Tongue (tissue), 2 donors: ENCODE measurements around the gene PPP2R2B. TPM values are rescaled to one million over a fixed set of nuclear protein-coding genes. Genes with fewer than 3 reads are reported as not detected.

Source experiments
- DNase-seq: peaks from one replicate; pipeline ENCODE4 v3.0.0-alpha.2; 2015
- total RNA-seq: library from RNA; depleted of rRNA; stranded (reverse); fragments of >200 nt; gene quantifications from one replicate; pipeline ENCODE4 v1.2.3, GENCODE V29; 2014

The PPP2R2B gene
- 5.1 TPM for total RNA-seq

DNA sequence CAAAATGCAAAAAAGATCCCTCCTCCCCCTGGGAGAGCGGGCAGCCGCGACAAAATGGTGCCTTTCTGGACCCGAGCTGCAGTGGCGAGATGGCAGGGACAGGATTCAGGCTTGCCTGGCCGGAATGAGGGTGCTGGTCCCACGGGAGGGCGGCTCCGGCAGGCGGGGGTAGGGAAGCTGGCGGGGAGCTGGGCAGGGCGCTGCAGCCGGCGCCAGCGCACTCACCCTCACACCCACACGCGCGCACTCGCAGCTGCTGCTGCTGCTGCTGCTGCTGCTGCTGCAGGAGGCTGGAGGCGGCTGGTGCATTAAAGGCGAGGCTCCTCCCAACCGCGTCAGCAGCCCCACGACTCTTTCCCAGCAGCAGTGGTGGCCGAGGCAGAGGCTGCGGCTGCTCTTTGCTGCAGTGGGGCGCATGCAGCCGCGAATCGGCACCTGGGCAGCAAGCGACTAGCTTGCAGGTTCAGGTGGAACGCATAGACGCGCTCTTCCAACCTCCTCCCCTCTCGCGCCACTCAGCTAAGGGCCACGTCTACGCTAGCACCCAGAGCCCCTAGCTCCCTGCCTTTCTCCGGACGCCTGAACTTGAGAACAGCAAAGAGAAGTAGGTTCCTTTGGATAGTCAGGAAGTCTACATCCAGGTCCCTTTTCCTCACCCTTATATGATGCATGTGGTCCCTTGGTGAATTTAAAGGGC lies at the start of gene PPP2R2B:
TSS of gene PPP2R2B (minus strand) at position 282 of the 697 bp plus-strand sequence.
- peak; percentile 70 for DNase-seq

DNA sequence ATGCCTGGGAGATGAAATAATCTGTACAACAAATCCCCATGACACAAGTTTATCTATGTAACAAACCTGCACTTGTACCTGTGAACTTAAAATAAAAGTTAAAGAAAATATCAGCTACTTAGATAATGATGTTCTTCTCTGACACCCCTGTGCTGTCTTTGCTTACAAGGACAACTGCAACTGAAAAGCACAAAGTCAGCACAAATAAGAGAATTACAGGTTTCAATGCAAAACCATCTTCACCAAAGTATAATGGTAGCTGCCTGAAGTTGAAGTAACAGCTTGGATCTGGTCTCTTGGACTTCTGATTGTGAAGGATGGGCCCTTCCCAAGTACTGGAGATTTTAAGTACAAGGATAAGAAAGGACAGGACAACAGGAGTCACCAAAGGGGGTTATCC lies 45.6 kb upstream of the PPP2R2B start:
- no peak for DNase-seq

DNA sequence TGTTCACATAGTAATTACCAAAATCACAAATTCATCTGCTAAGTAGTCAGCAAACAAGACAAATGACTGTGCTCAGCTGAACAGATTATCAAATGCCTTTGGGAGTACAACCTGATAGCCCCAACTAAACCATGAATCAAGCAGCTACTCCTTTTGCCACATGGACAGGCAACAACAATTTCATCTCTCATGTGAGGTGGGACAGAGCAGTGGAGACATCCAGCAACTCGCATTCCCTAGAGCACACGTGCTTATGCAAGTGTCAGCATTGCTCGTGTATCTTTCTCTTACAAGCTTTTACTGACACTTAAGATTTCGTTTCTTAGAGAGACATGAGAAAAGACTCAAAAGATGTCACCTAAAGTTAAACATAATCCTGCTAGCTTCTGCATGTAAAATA lies 42.7 kb upstream of the PPP2R2B start:
- no peak for DNase-seq

DNA sequence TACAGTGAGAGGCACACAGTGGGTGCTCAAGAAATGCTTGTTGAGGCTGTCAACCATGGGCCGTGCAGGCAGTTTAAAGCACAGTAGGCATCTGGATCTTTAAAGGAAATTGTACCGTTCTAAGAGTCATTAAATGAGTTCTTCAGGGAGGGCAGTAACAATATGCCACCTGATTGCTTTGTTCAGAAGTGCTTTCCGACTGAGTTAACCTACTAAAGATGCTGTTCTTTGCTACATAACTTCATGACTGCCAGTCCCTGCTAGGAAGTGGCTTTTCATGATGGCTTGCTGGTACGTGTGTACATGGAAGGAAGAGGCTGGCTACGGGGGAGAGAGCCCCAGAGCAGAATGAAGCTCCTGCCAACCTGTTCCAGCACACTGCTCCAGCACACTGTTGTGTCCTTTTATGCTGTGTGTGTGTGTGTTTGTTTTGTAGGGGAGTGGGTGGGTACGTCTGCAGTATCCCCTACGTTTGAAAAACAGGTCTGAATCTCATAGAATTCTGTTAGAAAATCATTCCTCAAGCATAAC lies 41.9 kb upstream of the PPP2R2B start:
- DNase-seq = no peak

DNA sequence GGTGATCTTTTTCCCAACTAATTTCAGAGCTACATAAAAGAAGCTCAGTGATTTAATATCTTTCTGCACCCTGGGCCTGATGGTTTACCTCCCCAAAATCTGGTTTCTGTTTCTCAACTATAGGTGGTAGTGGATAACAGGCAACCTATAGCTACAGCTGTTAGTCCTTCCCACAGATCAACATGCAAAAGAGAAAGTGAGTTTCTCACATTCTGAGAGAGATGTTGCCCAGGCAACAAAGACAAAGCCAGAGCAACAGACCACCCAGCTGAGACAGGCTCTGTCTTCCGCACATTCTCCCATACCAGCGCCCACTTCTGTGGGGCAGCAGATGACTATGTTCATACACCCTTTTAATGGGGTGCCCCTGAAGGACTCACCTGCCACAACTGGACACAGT lies 40.7 kb upstream of the PPP2R2B start:
- no peak for DNase-seq

DNA sequence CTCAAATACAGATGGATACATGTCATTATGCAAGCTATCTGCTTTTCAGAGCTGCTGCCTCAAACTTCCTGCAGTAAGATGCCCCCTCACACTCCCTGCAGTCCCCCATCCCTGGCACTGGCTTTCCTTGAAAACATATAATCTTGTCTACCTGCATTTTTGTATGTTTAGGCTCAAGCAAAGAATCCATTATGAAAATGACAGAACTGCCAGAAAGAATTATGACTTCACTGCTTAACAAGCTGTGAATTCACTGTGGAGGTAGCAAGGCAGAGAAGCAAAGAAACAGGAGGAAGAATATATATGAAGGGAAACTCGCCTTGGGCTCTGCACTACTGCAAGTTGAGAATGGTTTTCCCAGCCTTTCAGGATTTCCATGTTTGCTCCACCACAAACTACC lies 39.4 kb upstream of the PPP2R2B start:
- DNase-seq = no peak

DNA sequence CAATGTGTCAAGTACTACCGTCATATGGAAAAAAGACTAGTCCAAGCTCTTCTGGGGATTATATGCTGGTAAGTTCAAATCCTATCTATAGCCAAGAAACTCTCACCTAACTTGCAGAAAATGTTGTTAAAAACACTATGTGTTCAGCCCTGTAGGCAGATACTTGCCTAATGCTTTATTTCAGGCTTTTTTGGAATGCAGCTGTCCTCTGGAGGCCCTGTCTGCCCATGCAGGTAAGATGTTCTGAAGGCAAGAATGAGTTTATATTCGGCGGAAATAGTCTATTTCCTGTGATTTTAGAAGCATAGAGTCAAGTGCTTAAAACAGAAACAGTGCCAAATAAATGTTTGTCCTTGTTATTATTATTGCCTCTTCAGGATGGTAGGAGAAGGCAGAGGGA lies 34.3 kb upstream of the PPP2R2B start:
- no peak for DNase-seq

DNA sequence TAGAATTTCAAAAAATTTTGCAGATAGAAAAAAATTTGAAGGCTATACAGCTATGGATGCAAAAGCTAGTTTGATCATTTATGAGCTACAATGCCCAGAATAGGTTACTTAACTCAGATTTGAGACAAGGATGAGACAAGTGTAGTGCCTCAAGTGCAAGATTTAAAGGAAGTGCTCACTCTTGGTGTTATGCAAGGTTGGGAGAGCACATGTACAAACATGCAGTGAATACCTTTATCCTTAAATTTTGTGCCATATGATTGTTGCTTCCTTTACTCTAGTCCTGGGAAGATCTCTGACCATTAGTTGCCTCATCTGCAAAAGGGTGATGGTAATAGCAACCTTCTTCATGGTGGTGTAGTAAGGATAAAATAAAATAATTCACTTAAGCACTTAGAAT lies 31.7 kb upstream of the PPP2R2B start:
- no peak for DNase-seq

DNA sequence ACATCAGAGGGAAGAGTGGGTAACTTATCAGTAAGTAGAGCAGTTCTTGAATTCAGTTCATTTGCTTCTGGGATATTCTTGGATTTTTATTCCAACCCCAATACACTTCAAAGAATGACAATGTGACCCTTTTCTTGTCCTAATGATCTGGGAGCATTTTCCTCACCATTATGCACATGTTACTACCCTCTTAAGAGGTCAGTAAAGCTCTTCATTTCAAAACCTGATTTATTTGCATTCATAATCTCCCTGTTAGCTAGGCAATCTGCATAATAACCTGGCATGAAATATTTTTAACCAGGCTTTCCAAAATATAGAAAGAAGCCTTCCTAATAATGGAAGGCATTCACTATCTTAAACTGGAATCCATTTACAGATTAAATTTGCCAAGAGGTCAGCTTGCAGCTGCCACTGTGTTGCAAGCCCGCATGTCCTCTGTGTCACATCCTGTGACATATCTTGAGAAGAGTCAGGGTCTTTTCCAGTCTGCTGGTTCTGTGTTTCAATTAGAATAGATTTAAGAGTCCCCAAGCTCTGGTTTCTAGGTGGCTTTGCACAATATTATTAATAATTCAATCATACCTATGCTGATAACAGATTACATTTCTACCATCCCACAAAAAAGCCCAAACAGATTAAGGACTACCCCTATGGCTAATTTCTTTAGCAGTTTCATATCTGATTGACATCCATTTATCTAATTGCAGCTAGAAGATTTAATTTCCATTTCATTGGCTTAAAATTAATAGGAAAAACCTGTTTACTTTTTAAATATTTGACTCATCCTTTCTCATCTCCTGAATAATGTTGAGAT lies 30.9 kb upstream of the PPP2R2B start:
- no peak for DNase-seq

DNA sequence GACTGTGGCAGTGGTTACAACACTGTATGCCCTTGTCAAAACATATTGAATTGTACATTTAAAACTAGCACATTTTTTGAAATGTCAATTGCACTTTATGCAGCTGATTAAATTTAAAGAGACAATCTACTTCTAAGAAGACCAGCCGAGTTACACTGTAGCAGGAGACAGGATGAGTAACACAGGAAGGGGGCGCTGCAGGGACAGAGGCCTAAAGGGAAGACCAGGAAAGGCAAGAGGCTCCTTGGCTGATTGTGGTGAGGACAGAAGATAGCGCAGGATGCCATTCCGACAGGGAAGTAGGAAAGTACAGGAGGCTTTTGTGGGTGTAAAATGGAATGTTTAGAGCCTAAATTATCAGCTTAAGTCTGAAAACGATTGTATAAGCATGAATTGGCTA lies 28.2 kb upstream of the PPP2R2B start:
- no peak for DNase-seq

DNA sequence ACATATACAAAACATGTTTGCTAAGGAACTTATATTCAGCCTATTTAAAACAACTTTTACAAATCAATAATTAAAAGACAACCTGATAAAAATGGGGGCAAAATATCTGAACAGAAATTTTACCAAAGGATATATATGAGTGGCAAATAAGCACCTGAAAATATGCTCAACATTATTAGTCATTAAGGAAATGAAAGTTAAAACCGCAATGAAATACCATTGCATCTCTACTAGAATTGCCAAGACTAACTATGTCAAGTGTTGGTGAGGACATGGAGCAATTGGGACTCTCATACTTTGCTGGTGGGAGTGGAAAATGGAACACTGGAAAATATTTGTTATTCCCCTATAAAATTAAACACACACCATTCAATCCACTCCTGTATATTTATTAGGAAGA lies 26.3 kb upstream of the PPP2R2B start:
- DNase-seq = no peak

DNA sequence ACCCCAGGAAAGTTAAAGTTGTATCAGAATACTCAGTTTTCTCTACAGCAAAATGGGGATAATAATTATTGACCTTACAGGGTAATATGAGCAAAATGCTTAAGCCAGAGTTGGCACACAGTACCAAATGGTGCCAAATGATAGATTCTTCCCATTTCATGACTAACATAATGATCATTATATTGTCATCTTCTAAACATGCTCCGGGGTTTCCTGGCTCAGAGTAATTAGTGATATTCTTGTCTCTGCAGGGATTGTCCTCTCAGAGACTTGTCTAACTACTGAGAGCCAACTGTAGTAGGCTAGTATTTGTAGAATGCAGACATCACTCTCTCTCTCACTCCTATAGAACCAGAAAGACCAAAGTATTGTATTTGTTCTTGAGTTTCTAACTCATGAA lies 25.2 kb upstream of the PPP2R2B start:
- DNase-seq = no peak

DNA sequence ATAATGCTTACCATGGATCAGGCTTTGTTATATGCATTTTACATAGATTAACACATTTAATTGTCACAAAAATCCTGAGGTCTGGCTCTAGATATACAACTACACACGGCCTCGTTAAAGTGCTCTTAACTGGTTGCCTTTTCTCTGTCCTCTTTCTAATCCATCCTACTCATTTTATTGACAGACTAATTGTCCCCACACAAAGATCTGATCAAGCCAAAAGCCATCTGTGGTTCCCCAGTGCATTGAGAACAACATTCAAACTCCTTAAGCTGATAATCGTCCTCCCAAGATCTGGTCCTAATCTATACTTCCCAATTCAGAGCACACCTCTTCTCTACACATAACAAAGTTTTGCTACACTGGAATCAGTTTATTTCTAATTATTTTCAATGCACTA lies 23.9 kb upstream of the PPP2R2B start:
- no peak for DNase-seq

DNA sequence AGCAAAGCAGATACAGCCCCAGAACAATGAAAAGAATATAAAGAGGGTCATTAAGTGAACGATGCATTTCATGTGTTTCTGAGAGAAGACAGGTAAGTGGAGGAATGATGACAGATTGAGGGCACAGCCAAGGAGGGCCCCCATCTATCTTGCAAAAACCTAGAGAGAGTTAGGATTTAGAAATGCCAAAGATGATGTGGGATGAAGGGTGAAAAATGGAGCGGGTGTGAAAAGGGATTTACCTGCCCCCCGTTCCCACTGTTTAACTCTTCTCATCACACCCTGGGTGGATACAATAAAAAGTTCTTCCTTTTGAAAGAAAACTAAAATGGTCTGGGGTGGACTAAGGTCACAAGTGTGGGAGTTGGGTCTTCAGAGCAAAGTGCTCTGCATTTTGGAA lies 18.5 kb upstream of the PPP2R2B start:
- no peak for DNase-seq

DNA sequence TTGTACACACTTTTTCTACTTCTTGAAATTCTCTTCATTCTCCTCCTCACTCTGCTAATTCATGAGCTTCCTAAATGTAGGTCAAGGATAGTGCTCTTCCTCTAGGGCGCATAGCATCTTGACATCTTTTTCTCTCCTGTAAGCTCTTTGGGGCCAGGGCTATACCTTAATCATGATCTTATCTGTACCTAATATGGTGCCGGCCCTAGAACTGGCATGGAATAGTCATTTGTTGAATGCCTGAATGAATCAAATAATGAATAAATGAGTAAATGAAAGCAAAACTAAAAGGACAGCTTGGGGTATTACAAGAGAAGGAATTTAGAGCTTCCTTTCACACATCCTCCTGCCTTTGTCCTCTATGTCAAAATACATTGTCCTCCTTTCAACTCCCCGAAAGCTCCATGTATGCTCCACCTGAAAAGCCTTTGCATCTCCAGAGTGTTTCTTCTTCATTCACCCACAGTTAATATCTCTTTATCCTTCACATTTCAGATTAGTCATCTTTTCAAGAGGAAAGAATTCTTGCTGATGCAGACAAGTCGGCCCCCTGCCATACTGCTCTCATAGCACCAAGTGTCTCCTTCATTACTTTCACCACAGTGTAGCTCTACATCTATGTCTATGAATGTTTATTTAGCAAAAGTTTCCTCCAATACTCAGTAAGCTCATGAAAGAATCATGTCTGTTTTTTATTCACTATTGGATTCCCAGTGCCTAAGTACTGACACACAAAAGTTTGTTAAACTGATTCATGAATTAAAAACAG lies 16.4 kb upstream of the PPP2R2B start:
- DNase-seq = no peak

DNA sequence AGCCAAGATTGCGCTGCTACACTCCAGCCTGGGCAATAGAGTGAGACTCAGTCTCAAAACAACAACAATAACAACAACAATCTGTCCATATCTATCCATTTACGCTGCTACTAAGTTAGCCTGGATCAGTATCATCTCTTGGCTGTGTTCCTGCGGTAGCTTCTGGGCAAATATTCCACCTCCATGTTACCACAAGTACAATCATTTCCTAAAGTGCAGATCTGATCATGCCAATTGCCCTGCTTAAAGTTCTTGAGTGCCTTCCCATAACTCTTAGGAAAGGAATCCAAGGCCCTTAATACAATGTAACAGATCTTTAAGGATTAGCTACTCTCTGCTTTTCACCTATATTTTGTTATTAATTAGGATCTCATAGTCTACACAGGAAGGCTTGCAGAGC lies 15.4 kb upstream of the PPP2R2B start:
- DNase-seq = no peak

DNA sequence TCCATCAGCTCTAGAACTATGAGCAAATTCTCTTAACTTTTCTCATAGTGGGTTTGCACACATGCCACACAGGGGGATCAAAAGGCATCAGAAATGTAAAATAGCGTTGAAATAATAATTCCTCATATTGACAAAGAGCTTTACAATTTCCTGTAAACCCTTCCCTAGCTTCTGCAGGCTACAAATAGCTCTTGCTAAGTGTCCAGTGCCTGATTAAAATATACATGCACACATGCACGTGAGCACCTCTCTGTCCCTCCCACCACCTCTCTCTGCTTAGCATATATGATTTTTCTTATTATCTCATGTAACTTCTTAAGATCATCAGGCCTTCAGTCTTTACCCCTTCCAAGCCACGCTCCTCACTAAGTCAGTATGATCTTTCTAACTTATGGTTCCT lies 13.7 kb upstream of the PPP2R2B start:
- no peak for DNase-seq

DNA sequence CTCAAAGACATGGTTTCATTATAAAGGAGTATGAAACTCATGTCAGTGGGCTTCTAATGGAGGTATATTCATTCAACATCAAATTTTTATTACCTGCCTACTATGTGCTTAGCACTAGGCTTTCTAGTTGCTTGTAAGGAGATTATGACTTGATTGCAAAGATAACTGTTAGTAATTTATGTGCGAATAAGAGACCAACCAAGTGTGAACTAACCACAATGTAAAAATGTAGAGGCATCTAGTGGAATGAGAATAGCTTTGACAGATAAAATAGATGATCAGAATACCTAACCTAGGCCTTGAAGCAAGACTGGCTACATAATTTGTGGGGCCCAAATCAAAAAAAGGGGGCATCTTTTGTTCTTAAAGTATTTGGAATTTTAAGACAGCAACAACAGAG lies 13.0 kb upstream of the PPP2R2B start:
- DNase-seq = no peak

DNA sequence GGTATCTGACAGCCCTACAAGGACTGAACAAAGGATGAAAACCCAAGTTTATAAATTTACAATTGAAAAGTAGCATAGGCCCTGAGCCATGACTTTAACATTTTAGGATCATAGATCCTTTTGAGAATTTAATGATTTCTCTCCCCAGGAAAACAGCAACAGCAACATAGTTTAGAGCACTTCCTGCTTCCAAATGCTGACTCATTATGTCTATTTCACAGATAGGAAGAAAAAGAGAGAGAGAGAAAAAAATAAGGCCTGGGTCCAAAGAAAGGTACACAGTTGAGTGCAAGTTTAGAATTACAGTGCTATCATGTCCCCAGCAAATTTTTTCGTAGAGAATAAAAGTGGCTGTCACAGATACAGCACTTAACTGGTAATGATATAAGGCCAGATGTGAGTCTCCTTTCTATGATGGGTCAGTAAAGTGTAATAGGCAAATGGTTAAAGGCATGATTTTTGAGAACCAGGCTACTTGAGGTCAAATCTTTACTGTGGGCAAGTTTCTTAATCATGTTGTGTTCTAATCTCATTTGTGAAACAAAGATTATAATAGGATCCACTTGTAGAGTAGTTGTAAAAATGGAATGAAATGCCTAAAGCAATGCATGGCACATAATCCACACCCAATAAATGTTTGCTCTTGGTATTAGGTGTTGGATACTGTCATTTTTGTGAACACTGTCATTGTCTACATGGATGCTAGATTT lies 12.3 kb upstream of the PPP2R2B start:
- no peak for DNase-seq

DNA sequence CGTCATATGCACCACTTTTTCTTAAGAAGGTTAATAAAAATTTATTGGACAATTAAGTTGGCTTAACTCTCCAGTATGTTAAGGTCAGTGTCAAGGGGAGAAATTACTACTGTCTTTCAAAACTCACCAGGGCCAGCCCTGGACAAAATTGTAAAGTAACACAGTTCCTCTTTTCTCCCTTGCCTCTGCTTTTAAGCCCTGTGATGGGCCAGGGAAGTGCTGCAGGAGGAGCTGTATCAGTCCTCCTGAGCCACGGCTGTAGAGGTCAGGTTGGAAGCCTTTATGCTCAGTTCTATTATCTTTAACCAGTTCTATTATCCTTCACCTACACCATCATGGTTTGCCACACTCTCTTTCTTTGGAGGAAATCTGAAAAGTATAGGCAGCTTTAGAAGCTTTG lies 11.5 kb upstream of the PPP2R2B start:
- DNase-seq = no peak

DNA sequence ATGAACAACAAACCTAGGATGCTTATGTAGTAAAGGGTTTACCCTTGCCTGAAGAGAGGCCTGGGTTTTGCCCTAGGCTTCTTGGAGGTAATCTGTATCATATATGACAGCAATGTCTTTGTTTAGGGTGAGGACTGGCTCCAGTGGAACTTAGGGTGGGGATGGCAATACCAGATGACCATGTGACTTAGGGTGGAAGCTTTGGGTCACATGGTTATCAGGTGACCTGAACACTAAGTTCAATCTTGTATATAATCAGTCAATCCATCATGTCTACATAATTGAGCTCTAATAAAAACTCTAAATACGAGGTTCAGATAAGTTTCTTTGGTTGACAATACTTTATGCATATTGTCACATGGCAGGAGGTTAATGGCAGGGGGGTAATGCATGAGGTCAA lies 10.6 kb upstream of the PPP2R2B start:
- no peak for DNase-seq

DNA sequence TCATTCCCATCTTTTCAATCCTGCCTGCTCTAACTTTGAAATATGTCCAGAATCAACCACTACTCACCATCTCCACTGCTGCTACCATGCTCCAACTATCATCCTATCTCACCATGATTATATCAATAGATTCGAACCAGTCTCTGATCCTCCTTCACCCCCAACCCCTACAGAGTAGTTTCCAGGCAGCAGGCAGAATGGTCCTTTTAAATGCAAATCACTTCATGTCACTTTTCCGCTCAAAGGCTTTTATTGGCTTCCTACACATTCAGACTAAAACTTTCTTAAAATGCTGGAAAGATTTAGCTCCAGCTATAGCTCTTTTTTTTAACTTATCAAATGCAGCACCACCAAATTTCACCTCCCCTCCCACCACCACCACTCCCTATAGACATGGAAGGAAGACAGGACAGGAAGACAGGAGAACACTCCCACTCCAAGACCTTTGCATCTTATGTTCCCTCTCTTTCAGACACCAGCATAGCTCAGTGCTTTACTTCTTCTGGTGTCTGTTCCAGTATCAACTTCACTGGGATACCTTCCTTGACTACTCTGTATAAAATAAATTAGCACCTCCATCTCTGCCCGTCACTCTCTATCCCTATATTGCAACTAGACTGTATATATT lies 9.9 kb upstream of the PPP2R2B start:
- no peak for DNase-seq
